Body of pancreas (tissue), 4 donors: ENCODE results near the gene EYS.

Experiments used
- POLR2A ChIP-seq, 3 donors: fragments of 450-650 bp; IDR thresholded peaks; one replicate each; pipeline ENCODE4 v1.6.1; 2016; ENCODE audit warnings: antibody characterized with exemption in 3 of 3, mild to moderate bottlenecking in 2 of 3
- TF ChIP-seq, protein P1 (sequence below), 7 experiments: fragments of 450-650 bp in 4 of 7; fragments of 200-600 bp in 3 of 7; sonication (generic) in 3 of 7; IDR thresholded peaks; one replicate each; pipeline ENCODE4 v1.5.1; 2016 to 2019; ENCODE audit warnings: antibody characterized with exemption in 7 of 7

DNA sequence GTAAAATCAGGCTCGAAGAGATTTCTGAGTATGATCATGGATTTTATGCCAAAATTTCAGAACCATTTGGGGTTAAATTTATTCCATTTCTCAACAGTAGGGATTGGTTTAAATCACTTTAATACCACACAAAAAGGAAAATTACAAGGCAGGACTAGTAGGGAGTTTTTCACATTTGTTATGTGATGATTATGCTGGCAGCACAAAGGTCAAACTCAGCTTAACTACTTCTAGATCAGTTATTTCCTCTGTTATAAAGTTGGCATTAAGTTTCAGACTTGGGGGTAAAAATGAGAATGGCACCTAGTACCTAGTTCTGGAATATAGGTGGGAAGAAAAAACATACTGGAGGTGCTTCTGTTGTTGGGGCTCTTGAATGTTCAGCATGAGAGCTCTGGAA is 2031.9 kb downstream of the EYS start:
- TF ChIP-seq, protein P1, sequence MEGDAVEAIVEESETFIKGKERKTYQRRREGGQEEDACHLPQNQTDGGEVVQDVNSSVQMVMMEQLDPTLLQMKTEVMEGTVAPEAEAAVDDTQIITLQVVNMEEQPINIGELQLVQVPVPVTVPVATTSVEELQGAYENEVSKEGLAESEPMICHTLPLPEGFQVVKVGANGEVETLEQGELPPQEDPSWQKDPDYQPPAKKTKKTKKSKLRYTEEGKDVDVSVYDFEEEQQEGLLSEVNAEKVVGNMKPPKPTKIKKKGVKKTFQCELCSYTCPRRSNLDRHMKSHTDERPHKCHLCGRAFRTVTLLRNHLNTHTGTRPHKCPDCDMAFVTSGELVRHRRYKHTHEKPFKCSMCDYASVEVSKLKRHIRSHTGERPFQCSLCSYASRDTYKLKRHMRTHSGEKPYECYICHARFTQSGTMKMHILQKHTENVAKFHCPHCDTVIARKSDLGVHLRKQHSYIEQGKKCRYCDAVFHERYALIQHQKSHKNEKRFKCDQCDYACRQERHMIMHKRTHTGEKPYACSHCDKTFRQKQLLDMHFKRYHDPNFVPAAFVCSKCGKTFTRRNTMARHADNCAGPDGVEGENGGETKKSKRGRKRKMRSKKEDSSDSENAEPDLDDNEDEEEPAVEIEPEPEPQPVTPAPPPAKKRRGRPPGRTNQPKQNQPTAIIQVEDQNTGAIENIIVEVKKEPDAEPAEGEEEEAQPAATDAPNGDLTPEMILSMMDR (IDR thresholded peaks at IDR 0.05) = no peak
- no peak for TF ChIP-seq POLR2A (IDR thresholded peaks at IDR 0.05)
